GM12878 (cell line): Measurements from ENCODE around the gene ERVFRD-1. TPM values are rescaled to one million over a fixed set of nuclear protein-coding genes. Genes with fewer than 3 reads are reported as not detected.

Source experiments
- ATAC-seq: fragments of 200-7000 bp; cut with Tn5 transposase; 3 replicates; pipeline ENCODE4 v1.9.1; 2020; ENCODE audit warnings: mild to moderate bottlenecking, moderate library complexity
- BruUV-seq: library from RNA; stranded (reverse); fragments of 400-500 nt; replicated peaks from 2 replicates; lab custom pipeline; 2021; lab: Mats Ljungman, UMichigan
- CTCF ChIA-PET: fragments of 300-600 bp; sonication (Branson Sonifier 250); formaldehyde crosslinking; extraction: SDS; loops from one replicate; lab custom pipeline; 2021; ENCODE audit warnings: inconsistent platforms; lab: Yijun Ruan, JAX
- POLR2A ChIA-PET: fragments of 350-600 bp; formaldehyde crosslinking; extraction: SDS; loops from one replicate; lab custom pipeline; 2021; ENCODE audit warnings: inconsistent platforms; lab: Charles Lee
- RAD21 ChIA-PET: fragments of 300-600 bp; sonication (Branson Sonifier 250); formaldehyde crosslinking; loops from one replicate; lab custom pipeline; 2023; ENCODE audit warnings: antibody characterized with exemption; ENCODE audit not compliant: unreplicated experiment; lab: Charles Lee
- SMC1A ChIA-PET: fragments of 300-600 bp; sonication (Branson Sonifier 250); formaldehyde crosslinking; loops from one replicate; lab custom pipeline; 2023; ENCODE audit not compliant: unreplicated experiment, uncharacterized antibody; lab: Charles Lee
- DNase-seq: peaks from one replicate; pipeline ENCODE4 v3.0.0-alpha.2; 2011; ENCODE audit warnings: low read depth, low spot score
- FAIRE-seq: peaks from 3 replicates; lab custom pipeline; 2011; peaks lifted over from hg19 to GRCh38; lab: Jason Lieb, UNC
- H2AFZ ChIP-seq: 2 replicates; pipeline ENCODE4 v1.6.0; 2011; ENCODE audit warnings: low read depth, low read length, control low read depth; ENCODE audit not compliant: control insufficient read depth
- H3K27ac ChIP-seq: 2 replicates; pipeline ENCODE4 v1.5.1; 2011; ENCODE audit warnings: control low read depth; ENCODE audit not compliant: control insufficient read depth, insufficient read depth
- H3K27me3 ChIP-seq, 2 experiments: replicated peaks in 1 of 2; 2 replicates each; pipeline versions ENCODE4 v1.6.0 to v1.6.1; 2011; ENCODE audit warnings: low read length in 1 of 2; ENCODE audit not compliant: control insufficient read depth in 2 of 2, insufficient read depth in 2 of 2
- H3K36me3 ChIP-seq, 2 experiments: 2 replicates each; pipeline ENCODE4 v1.5.1; 2011; ENCODE audit warnings: low read length in 1 of 2; ENCODE audit not compliant: control insufficient read depth in 2 of 2, insufficient read depth in 2 of 2
- H3K4me1 ChIP-seq: 2 replicates; pipeline ENCODE4 v1.6.1; 2011; ENCODE audit warnings: mild to moderate bottlenecking, low read length, moderate library complexity, mixed read lengths; ENCODE audit not compliant: control insufficient read depth, insufficient read depth
- H3K4me2 ChIP-seq: 2 replicates; pipeline ENCODE4 v1.6.0; 2011; ENCODE audit warnings: control low read depth; ENCODE audit not compliant: control insufficient read depth, insufficient read depth
- H3K4me3 ChIP-seq: fragments of 200-600 bp; sonication (generic); 2 replicates; pipeline ENCODE4 v1.5.1; 2016
- H3K79me2 ChIP-seq: 2 replicates; pipeline ENCODE4 v1.6.0; 2011; ENCODE audit warnings: low read length; ENCODE audit not compliant: control insufficient read depth, insufficient read depth
- H3K9ac ChIP-seq: 2 replicates; pipeline ENCODE4 v1.8.0; 2011; ENCODE audit warnings: low read length, control low read depth, mixed read lengths; ENCODE audit not compliant: control insufficient read depth, insufficient read depth
- H3K9me3 ChIP-seq: replicated peaks from 3 replicates; pipeline ENCODE4 v1.5.1; 2011; ENCODE audit warnings: mild to moderate bottlenecking, low read length; ENCODE audit not compliant: control insufficient read depth, insufficient read depth
- H4K20me1 ChIP-seq: 2 replicates; pipeline ENCODE4 v1.6.0; 2011; ENCODE audit not compliant: control insufficient read depth, insufficient read depth
- CBX5 ChIP-seq: sonication (generic); IDR thresholded peaks from 2 replicates; pipeline ENCODE4 v1.6.1; 2016; ENCODE audit warnings: low read depth, moderate library complexity, mild to moderate bottlenecking, inconsistent platforms
- YBX1 ChIP-seq: fragments of 450-650 bp; IDR thresholded peaks from 2 replicates; pipeline ENCODE4 v1.6.1; 2016; ENCODE audit warnings: antibody characterized with exemption
- ZNF687 ChIP-seq: fragments of 450-650 bp; IDR thresholded peaks from 2 replicates; pipeline ENCODE4 v1.6.1; 2017; ENCODE audit warnings: mild to moderate bottlenecking, moderate library complexity
- WGBS: methylation state at CpG from one replicate; pipeline ENCODE4 v1.1.6; 2016; ENCODE audit warnings: low lambda C conversion rate; ENCODE audit not compliant: insufficient replicate concordance, insufficient coverage; ENCODE audit errors: missing lambda C conversion rate; 5-methylcytosine and 5-hydroxymethylcytosine counted together
- in situ Hi-C: fragments of 300-500 bp; cut with MboI; formaldehyde crosslinking; loops from 9 replicates; pipeline ENCODE4 v1.14.3; 2018; ENCODE audit warnings: mixed read lengths
- intact Hi-C: fragments of 100-400 bp; cut with micrococcal nuclease; formaldehyde crosslinking; loops from one replicate; pipeline ENCODE4 v1.14.2; 2022; ENCODE audit not compliant: unreplicated experiment
- polyA plus RNA-seq, 11 experiments: library from polyadenylated mRNA; depleted of rRNA in 4 of 11; unstranded in 6 of 11; stranded (reverse) in 5 of 11; fragments of >200 nt; fragmentation: Nextera tagmentation in 4 of 11; fragmentation: Illumina TruSeq in 1 of 11; extraction: Ambion mirVana in 4 of 11; extraction: Trizol in 1 of 11; gene quantifications; 1 replicate in 1 of 11; 2 replicates in 10 of 11; pipeline versions ENCODE4 v1.2.1 to v1.2.3, GENCODE V29; 2011 to 2016; ENCODE audit warnings: inconsistent platforms in 2 of 11, missing spikeins in 2 of 11, low read depth in 1 of 11
- total RNA-seq, 4 experiments: library from RNA; depleted of rRNA in 3 of 4; stranded (reverse); fragments of >200 nt in 3 of 4; fragmentation: Illumina TruSeq in 1 of 4; extraction: Trizol in 1 of 4; gene quantifications; 2 replicates each; pipeline versions ENCODE4 v1.2.1 to v1.2.3, GENCODE V29; 2013 to 2021
- TF ChIP-seq, protein P1 (sequence below): IDR thresholded peaks from 2 replicates; pipeline ENCODE4 v1.6.1; 2012; ENCODE audit warnings: low read length, inconsistent platforms

ERVFRD-1 gene
- total and polyA plus RNA-seq, 10 of the 15 experiments (the other 5 are each of a cell fraction or from before 2014, with no cell fraction given) = 0.03 to 0.11 (median 0.07) TPM; not detected in 7

GRCh38 chr6:11143394-11144371 lies 32.2 kb upstream of the ERVFRD-1 start:
- H3K27me3 ChIP-seq = no peaks in the 10 kb centered on the region
- H3K36me3 ChIP-seq = no peaks in the 10 kb centered on the region
- FAIRE-seq (no peak), ATAC-seq (no peak), DNase-seq (no peak)
- RAD21 ChIA-PET = interaction anchor here (0.5 to 4.0 kb wide), 23 partner anchors 11 to 432 kb away, joined by 3 to 98 read pairs (median 4); partner anchors contain the start of gene NEDD9
- SMC1A ChIA-PET = interaction anchor here (0.6 to 14.1 kb wide), 23 partner anchors 13 to 438 kb away, joined by 3 to 208 read pairs (median 4); no protein-coding TSS in a partner anchor
- POLR2A ChIA-PET = interaction anchor here (1.9 kb wide), 1 partner anchor 352 kb away, joined by 7 read pairs; no protein-coding TSS in a partner anchor
- CTCF ChIA-PET = interaction anchor here (0.6 to 5.3 kb wide), 25 partner anchors 9 to 431 kb away, joined by 3 to 152 read pairs (median 4); no protein-coding TSS in a partner anchor
- no peaks in the 10 kb centered on the region for H3K9me3 ChIP-seq
- no peak overlapping the region for H2AFZ ChIP-seq
- TF ChIP-seq, protein P1, sequence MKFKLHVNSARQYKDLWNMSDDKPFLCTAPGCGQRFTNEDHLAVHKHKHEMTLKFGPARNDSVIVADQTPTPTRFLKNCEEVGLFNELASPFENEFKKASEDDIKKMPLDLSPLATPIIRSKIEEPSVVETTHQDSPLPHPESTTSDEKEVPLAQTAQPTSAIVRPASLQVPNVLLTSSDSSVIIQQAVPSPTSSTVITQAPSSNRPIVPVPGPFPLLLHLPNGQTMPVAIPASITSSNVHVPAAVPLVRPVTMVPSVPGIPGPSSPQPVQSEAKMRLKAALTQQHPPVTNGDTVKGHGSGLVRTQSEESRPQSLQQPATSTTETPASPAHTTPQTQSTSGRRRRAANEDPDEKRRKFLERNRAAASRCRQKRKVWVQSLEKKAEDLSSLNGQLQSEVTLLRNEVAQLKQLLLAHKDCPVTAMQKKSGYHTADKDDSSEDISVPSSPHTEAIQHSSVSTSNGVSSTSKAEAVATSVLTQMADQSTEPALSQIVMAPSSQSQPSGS = no peak
- no peak for TF ChIP-seq ZNF687
- no peak for TF ChIP-seq CBX5
- no peak for TF ChIP-seq YBX1
- in situ Hi-C loops = loop anchor here (5.0 to 10.0 kb wide), 2 partner anchors 354 to 431 kb away; no protein-coding TSS in a partner anchor
- H3K4me3 ChIP-seq = no peak overlapping the region
- intact Hi-C loops = loop anchor here (1.0 to 5.0 kb wide), 4 partner anchors 179 to 432 kb away; no protein-coding TSS in a partner anchor
- H3K4me2 ChIP-seq = no peak overlapping the region
- WGBS = 89% methylated on average over 10 of the region's 10 CpGs
- no peaks in the 10 kb centered on the region for H3K79me2 ChIP-seq
- no TSS peak for BruUV-seq
- H4K20me1 ChIP-seq = no peaks in the 10 kb centered on the region
- no peak overlapping the region for H3K27ac ChIP-seq
- H3K4me1 ChIP-seq = peaks cover 8% of the 10 kb centered on the region; the same call in 1 of the 2 replicates
- H3K9ac ChIP-seq = no peak overlapping the region
